ENCODE results near the gene DNAH6.

Gene DNAH6

GRCh38 chr2:84755096-84755495, 238.8 kb downstream of the DNAH6 start:
- H4K20me1 ChIP-seq (ENCODE audit: insufficient read depth, low read length): no peaks in the 10 kb centered on the region
- no peaks in the 10 kb centered on the region for H3K79me2 ChIP-seq (ENCODE audit: insufficient read depth, low read length)
- ATAC-seq (ENCODE audit: insufficient read depth, low read depth) (no peak), DNase-seq (no peak)
- no peak overlapping the region for H3K27ac ChIP-seq (ENCODE audit: low read length)
- no peak overlapping the region for H3K4me2 ChIP-seq (ENCODE audit: insufficient read depth, low read length)
- H3K36me3 ChIP-seq (ENCODE audit: insufficient read depth, low read length): no peaks in the 10 kb centered on the region
- no peak overlapping the region for H3K9ac ChIP-seq (ENCODE audit: low read depth, low read length)
- no peak overlapping the region for H3K4me3 ChIP-seq (ENCODE audit: low read depth in 1 of 2, low read length in 2 of 2)
- H3K27me3 ChIP-seq (ENCODE audit: insufficient read depth, low read length, poor library complexity): no peaks in the 10 kb centered on the region
- TF ChIP-seq EZH2 (IDR thresholded peaks at IDR 0.05; ENCODE audit: borderline replicate concordance, low read depth, low read length, severe bottlenecking) (no peak), CTCF (IDR thresholded peaks at IDR 0.05; ENCODE audit: borderline replicate concordance, extremely low read depth, low read length, poor library complexity, severe bottlenecking) (no peak)
- no peaks in the 10 kb centered on the region for H3K4me1 ChIP-seq (ENCODE audit: insufficient read depth, low read length)
- no peaks in the 10 kb centered on the region for H3K9me3 ChIP-seq (ENCODE audit: insufficient read depth, low read length, severe bottlenecking)
- no peak overlapping the region for H2AFZ ChIP-seq (ENCODE audit: low read depth, low read length)

- Histone ChIP-seq H2AFZ (ENCODE audit: low read depth, low read length) (no peak overlapping the region), H3K4me1 (ENCODE audit: insufficient read depth, low read length) (no peaks in the 10 kb centered on the region), H3K9me3 (ENCODE audit: insufficient read depth, low read length, severe bottlenecking) (no peaks in the 10 kb centered on the region), H3K9ac (ENCODE audit: low read depth, low read length) (no peak overlapping the region), H3K4me2 (ENCODE audit: insufficient read depth, low read length) (no peak overlapping the region), H3K79me2 (ENCODE audit: insufficient read depth, low read length) (no peaks in the 10 kb centered on the region), H3K27me3 (ENCODE audit: insufficient read depth, low read length, poor library complexity) (peaks cover 3% of the 10 kb centered on the region), H3K36me3 (ENCODE audit: insufficient read depth, low read length) (no peaks in the 10 kb centered on the region), H4K20me1 (ENCODE audit: insufficient read depth, low read length) (no peaks in the 10 kb centered on the region), H3K27ac (ENCODE audit: low read length) (no peak overlapping the region), H3K4me3 (ENCODE audit: low read depth in 1 of 2, low read length in 2 of 2) (no peak overlapping the region)
- no peak for ATAC-seq (ENCODE audit: insufficient read depth, low read depth)
- TF ChIP-seq EZH2 (IDR thresholded peaks at IDR 0.05; ENCODE audit: borderline replicate concordance, low read depth, low read length, severe bottlenecking) (no peak), CTCF (IDR thresholded peaks at IDR 0.05; ENCODE audit: borderline replicate concordance, extremely low read depth, low read length, poor library complexity, severe bottlenecking) (no peak)
- no peak for DNase-seq
Measured at GRCh38 chr2:84757648-84758047, 241.3 kb downstream of the DNAH6 start.

- ATAC-seq (ENCODE audit: insufficient read depth, low read depth) (no peak), DNase-seq (no peak)
- Histone ChIP-seq H3K4me3 (ENCODE audit: low read depth in 1 of 2, low read length in 2 of 2) (no peak overlapping the region), H4K20me1 (ENCODE audit: insufficient read depth, low read length) (no peaks in the 10 kb centered on the region), H3K4me2 (ENCODE audit: insufficient read depth, low read length) (no peak overlapping the region), H3K9ac (ENCODE audit: low read depth, low read length) (no peak overlapping the region), H3K36me3 (ENCODE audit: insufficient read depth, low read length) (no peaks in the 10 kb centered on the region), H3K79me2 (ENCODE audit: insufficient read depth, low read length) (no peaks in the 10 kb centered on the region), H3K27ac (ENCODE audit: low read length) (no peak overlapping the region), H3K27me3 (ENCODE audit: insufficient read depth, low read length, poor library complexity) (peaks cover under 1% of the 10 kb centered on the region), H3K9me3 (ENCODE audit: insufficient read depth, low read length, severe bottlenecking) (peaks cover 4% of the 10 kb centered on the region), H3K4me1 (ENCODE audit: insufficient read depth, low read length) (no peaks in the 10 kb centered on the region), H2AFZ (ENCODE audit: low read depth, low read length) (no peak overlapping the region)
- TF ChIP-seq CTCF (IDR thresholded peaks at IDR 0.05; ENCODE audit: borderline replicate concordance, extremely low read depth, low read length, poor library complexity, severe bottlenecking) (no peak), EZH2 (IDR thresholded peaks at IDR 0.05; ENCODE audit: borderline replicate concordance, low read depth, low read length, severe bottlenecking) (no peak)
Measured at GRCh38 chr2:84766791-84767190, 250.5 kb downstream of the DNAH6 start.

- H3K36me3 ChIP-seq (ENCODE audit: insufficient read depth, low read length): no peaks in the 10 kb centered on the region
- no peak overlapping the region for H2AFZ ChIP-seq (ENCODE audit: low read depth, low read length)
- no peaks in the 10 kb centered on the region for H4K20me1 ChIP-seq (ENCODE audit: insufficient read depth, low read length)
- no peaks in the 10 kb centered on the region for H3K79me2 ChIP-seq (ENCODE audit: insufficient read depth, low read length)
- H3K9ac ChIP-seq (ENCODE audit: low read depth, low read length): no peak overlapping the region
- H3K4me1 ChIP-seq (ENCODE audit: insufficient read depth, low read length): no peaks in the 10 kb centered on the region
- no peak overlapping the region for H3K27ac ChIP-seq (ENCODE audit: low read length)
- DNase-seq (no peak), ATAC-seq (ENCODE audit: insufficient read depth, low read depth) (no peak)
- no peak for TF ChIP-seq EZH2 (IDR thresholded peaks at IDR 0.05; ENCODE audit: borderline replicate concordance, low read depth, low read length, severe bottlenecking)
- TF ChIP-seq CTCF (IDR thresholded peaks at IDR 0.05; ENCODE audit: borderline replicate concordance, extremely low read depth, low read length, poor library complexity, severe bottlenecking): no peak
- peaks cover 4% of the 10 kb centered on the region for H3K9me3 ChIP-seq (ENCODE audit: insufficient read depth, low read length, severe bottlenecking)
- H3K27me3 ChIP-seq (ENCODE audit: insufficient read depth, low read length, poor library complexity): no peaks in the 10 kb centered on the region
- H3K4me2 ChIP-seq (ENCODE audit: insufficient read depth, low read length): no peak overlapping the region
- H3K4me3 ChIP-seq (ENCODE audit: low read depth in 1 of 2, low read length in 2 of 2): no peak overlapping the region
Measured at GRCh38 chr2:84768840-84769239, 252.5 kb downstream of the DNAH6 start.

Measured in DND-41 (cell line).